Kidney (tissue), 14 donors: ENCODE measurements around the gene RAPGEF1. TPM values are rescaled to one million over a fixed set of nuclear protein-coding genes. Genes with fewer than 3 reads are reported as not detected.

Source experiments
- DNase-seq, 5 donors: peaks; one replicate each; pipeline ENCODE4 v3.0.0-alpha.2; 2013 to 2020
- FAIRE-seq: peaks from 2 replicates; lab custom pipeline; 2012; peaks lifted over from hg19 to GRCh38; lab: Jason Lieb, UNC
- H3K27ac ChIP-seq, 2 donors: one replicate each; pipeline ENCODE4 v1.7.0; 2013; ENCODE audit warnings: low read depth in 2 of 2, low read length in 2 of 2, inconsistent platforms in 1 of 2
- H3K27me3 ChIP-seq: one replicate; pipeline ENCODE4 v1.7.1; 2013; ENCODE audit warnings: low read length, inconsistent platforms; ENCODE audit not compliant: control insufficient read depth, insufficient read depth
- H3K36me3 ChIP-seq, 3 donors: one replicate each; pipeline versions ENCODE4 v1.7.0 to v1.7.1; 2013; ENCODE audit warnings: low read length in 3 of 3, control low read depth in 1 of 3, inconsistent platforms in 1 of 3; ENCODE audit not compliant: insufficient read depth in 3 of 3, control insufficient read depth in 2 of 3
- H3K4me1 ChIP-seq, 3 donors: one replicate each; pipeline versions ENCODE4 v1.7.0 to v1.7.1; 2013; ENCODE audit warnings: low read length in 3 of 3, inconsistent platforms in 1 of 3, low read depth in 1 of 3; ENCODE audit not compliant: control insufficient read depth in 2 of 3, insufficient read depth in 2 of 3
- H3K4me3 ChIP-seq, 3 donors: one replicate each; pipeline versions ENCODE4 v1.7.0 to v1.8.1; 2013; ENCODE audit warnings: low read length in 3 of 3, control low read depth in 1 of 3, inconsistent platforms in 1 of 3
- H3K9ac ChIP-seq, 3 donors: one replicate each; pipeline versions ENCODE4 v1.7.0 to v1.7.1; 2013; ENCODE audit warnings: low read length in 3 of 3, control low read depth in 1 of 3, inconsistent platforms in 1 of 3
- H3K9me3 ChIP-seq, 3 donors: one replicate each; pipeline versions ENCODE4 v1.7.0 to v1.7.1; 2013; ENCODE audit warnings: low read length in 3 of 3, control low read depth in 1 of 3, inconsistent platforms in 1 of 3; ENCODE audit not compliant: control insufficient read depth in 2 of 3, insufficient read depth in 1 of 3
- intact Hi-C: fragments of 100-400 bp; cut with DNase I; formaldehyde crosslinking; loops from one replicate; pipeline ENCODE4 v1.11.1; 2022
- polyA plus RNA-seq: library from polyadenylated mRNA; stranded (reverse); fragments of 350-450 nt; fragmentation: Illumina TruSeq; extraction: RNeasy Lipid Tissue Mini Kit (QIAGEN cat#74804); gene quantifications from one replicate; pipeline ENCODE4 v1.2.3, GENCODE V29; 2014; ENCODE audit warnings: low read depth, low replicate concordance; ENCODE audit not compliant: insufficient read depth
- total RNA-seq: library from RNA; stranded (reverse); fragmentation: NEBNext Ultra II Directional; extraction: Animal tissue kit (Norgen Biotek cat#: 25700); gene quantifications from one replicate; pipeline ENCODE4 v1.2.1, GENCODE V29; 2021
- TF ChIP-seq, protein P1 (sequence below): IDR thresholded peaks from 3 replicates; pipeline ENCODE4 v1.5.1; 2012; ENCODE audit warnings: mild to moderate bottlenecking, moderate library complexity, borderline replicate concordance; ENCODE audit not compliant: insufficient read depth; ENCODE audit errors: extremely low read depth
- donor health status: control.
- donor health status: control.
- donor health status: control.
- donor health status: control.
- donor health status: control.
- donor health status: DM: yes; HTN: yes; CAD: no.
- donor health status: Normal renal cell carcinoma (clear cell type).

The RAPGEF1 gene
- total and polyA plus RNA-seq, 2 donors from 2014 or later, result 15.5 to 79.7 TPM

DNA sequence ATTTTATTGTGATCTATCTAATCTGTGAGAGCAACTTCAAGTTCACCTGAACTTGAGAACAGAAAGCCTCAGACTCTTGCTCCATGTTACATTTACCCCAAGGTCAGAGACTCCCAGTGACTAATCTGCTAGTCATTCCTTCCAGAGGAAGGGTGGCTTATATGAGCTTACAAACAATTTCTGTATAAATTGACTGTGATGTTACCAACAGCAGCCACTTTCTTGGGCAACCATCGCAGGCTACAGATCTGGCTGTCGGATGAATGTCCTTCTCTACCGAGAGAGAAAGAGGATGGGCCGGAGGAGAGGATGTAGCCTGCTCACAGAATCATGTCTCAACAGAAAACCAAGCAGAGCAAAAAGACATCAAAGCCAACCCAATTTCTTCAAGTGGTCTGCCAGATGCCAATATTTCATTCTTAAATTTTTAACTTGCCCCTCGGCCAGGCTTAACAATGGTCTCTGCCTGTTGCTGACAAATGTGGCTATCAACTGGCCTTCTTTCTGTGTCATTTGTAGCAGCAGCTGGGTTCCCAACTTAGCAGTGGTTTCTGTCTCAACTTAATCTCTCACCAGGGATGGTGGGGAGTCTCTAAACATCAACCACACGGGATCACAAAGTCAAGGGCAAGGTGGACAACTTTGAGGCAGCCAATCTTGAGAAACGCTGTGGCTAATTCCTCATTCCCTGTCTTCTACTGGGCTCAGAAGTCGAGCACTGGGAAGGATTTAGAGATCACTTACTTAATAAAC, 81.3 kb downstream of the RAPGEF1 start:
- TF ChIP-seq, protein P1, sequence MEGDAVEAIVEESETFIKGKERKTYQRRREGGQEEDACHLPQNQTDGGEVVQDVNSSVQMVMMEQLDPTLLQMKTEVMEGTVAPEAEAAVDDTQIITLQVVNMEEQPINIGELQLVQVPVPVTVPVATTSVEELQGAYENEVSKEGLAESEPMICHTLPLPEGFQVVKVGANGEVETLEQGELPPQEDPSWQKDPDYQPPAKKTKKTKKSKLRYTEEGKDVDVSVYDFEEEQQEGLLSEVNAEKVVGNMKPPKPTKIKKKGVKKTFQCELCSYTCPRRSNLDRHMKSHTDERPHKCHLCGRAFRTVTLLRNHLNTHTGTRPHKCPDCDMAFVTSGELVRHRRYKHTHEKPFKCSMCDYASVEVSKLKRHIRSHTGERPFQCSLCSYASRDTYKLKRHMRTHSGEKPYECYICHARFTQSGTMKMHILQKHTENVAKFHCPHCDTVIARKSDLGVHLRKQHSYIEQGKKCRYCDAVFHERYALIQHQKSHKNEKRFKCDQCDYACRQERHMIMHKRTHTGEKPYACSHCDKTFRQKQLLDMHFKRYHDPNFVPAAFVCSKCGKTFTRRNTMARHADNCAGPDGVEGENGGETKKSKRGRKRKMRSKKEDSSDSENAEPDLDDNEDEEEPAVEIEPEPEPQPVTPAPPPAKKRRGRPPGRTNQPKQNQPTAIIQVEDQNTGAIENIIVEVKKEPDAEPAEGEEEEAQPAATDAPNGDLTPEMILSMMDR, result no peak
- Histone ChIP-seq H3K27ac (peak overlapping the region; percentile 29 to 30), H3K4me3 (no peak overlapping the region), H3K27me3 (no peaks in the 10 kb centered on the region), H3K4me1 (peaks cover 0 to 43% (median 34%) of the 10 kb centered on the region in 3 donors), H3K9ac (no peak overlapping the region), H3K9me3 (no peaks in the 10 kb centered on the region), H3K36me3 (no peaks in the 10 kb centered on the region)
- intact Hi-C loops, result no loop called here
- peak in 1 of 5 donors; percentile 8 for DNase-seq
- FAIRE-seq, result no peak

DNA sequence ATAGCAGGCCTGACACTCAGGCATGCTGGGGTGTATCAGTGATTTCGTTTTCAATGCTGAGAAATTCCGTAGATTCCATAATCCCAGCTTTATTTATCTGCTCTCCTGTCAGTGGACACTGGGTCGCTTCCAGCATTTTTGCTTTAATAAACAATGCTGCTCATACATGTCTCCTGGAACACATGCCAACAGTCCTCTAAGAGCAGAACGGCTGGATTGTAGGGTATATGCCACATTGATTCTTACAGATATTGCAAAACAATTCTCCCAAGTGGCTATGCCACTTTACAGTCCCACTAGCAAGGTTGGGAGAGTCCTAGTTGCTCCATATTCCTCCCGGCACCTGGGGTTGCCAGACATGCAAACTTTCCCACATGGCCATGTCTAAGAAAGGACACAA, 81.9 kb downstream of the RAPGEF1 start:
- Histone ChIP-seq H3K9me3 (no peaks in the 10 kb centered on the region), H3K27ac (peak overlapping the region; percentile 29 to 30), H3K36me3 (no peaks in the 10 kb centered on the region), H3K4me1 (peaks cover 0 to 46% (median 37%) of the 10 kb centered on the region in 3 donors), H3K4me3 (no peak overlapping the region), H3K27me3 (no peaks in the 10 kb centered on the region), H3K9ac (peak overlapping the region in 1 of 3 donors; percentile 2)
- FAIRE-seq, result no peak
- TF ChIP-seq, protein P1, result no peak
- intact Hi-C loops, result no loop called here
- no peak for DNase-seq

DNA sequence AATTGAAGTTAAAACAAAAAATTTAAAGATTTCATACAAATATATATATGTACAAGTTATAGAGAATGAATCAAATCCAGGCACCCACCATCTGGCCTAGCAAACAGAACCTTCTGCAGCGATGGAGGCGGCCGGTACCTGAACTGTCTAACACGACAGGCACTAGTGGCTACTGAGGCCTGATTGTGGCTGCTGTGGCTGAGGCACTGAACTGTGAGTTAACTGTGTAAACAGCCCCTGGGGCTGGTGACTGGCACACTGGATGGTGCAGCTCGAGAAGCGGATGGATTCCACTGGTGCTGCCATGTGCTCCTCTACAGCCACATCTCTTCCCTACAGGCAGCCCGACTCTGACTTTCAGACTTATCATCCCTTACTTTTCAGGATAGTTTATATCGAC, 82.4 kb downstream of the RAPGEF1 start:
- intact Hi-C loops, result no loop called here
- no peak for DNase-seq

More for the DNA sequence above, 82.4 kb downstream of the RAPGEF1 start:
- Histone ChIP-seq H3K27ac (peak overlapping the region in 1 of 2 donors; percentile 9), H3K4me3 (no peak overlapping the region), H3K36me3 (no peaks in the 10 kb centered on the region), H3K4me1 (peaks cover 0 to 46% (median 37%) of the 10 kb centered on the region in 3 donors), H3K9me3 (no peaks in the 10 kb centered on the region), H3K27me3 (no peaks in the 10 kb centered on the region), H3K9ac (peak overlapping the region in 1 of 3 donors; percentile 2)
- FAIRE-seq, result no peak
- TF ChIP-seq, protein P1, result no peak
